CD4-positive, alpha-beta T cell treated with Interleukin-17A for 1 hour (primary cell): ENCODE results near the gene UGT1A1.

ENCODE experiments used
- DNase-seq: peaks from one replicate; pipeline ENCODE4 v3.0.0-alpha.2; 2020

Gene UGT1A1

GRCh38 chr2:233818639-233819621, 58.9 kb downstream of the UGT1A1 start:
- DNase-seq: no peak

GRCh38 chr2:233819884-233820773, 60.1 kb downstream of the UGT1A1 start:
- DNase-seq: no peak

- DNase-seq: no peak
These were observed 60.7 kb downstream of the UGT1A1 start for GRCh38 chr2:233820774-233821105.

GRCh38 chr2:233821196-233821595, 61.1 kb downstream of the UGT1A1 start:
- DNase-seq: no peak

GRCh38 chr2:233821709-233822100, 61.6 kb downstream of the UGT1A1 start:
- DNase-seq: no peak

GRCh38 chr2:233822101-233822771, 62.2 kb downstream of the UGT1A1 start:
- DNase-seq: no peak
